OCI-LY7 (cell line): Measurements from ENCODE around the gene NALCN. TPM values are rescaled to one million over a fixed set of nuclear protein-coding genes. Genes with fewer than 3 reads are reported as not detected.

Experiments used
- BruUV-seq: library from RNA; stranded (reverse); fragments of 400-500 nt; replicated peaks from 2 replicates; lab custom pipeline; 2021; lab: Mats Ljungman, UMichigan
- CTCF ChIA-PET: fragments of 300-600 bp; sonication (Branson Sonifier 250); formaldehyde crosslinking; loops from one replicate; lab custom pipeline; 2022; ENCODE audit warnings: antibody characterized with exemption; ENCODE audit not compliant: unreplicated experiment; lab: Charles Lee
- POLR2A ChIA-PET: fragments of 300-600 bp; sonication (Branson Sonifier 250); formaldehyde crosslinking; loops from one replicate; lab custom pipeline; 2022; ENCODE audit warnings: antibody characterized with exemption; lab: Charles Lee
- DNase-seq: peaks from one replicate; pipeline ENCODE4 v3.0.0-alpha.2; 2015; ENCODE audit warnings: low spot score
- H2AFZ ChIP-seq: fragments of 200-600 bp; sonication (generic), shearing (Covaris generic); 2 replicates; pipeline ENCODE4 v1.6.1; 2014; ENCODE audit warnings: mild to moderate bottlenecking, antibody characterized with exemption, low read length, moderate library complexity
- H3K27ac ChIP-seq: fragments of 200-600 bp; sonication (generic); 2 replicates; pipeline ENCODE4 v1.5.1; 2014; ENCODE audit warnings: mixed run types, low read depth, mild to moderate bottlenecking, moderate library complexity, low read length, inconsistent platforms; ENCODE audit not compliant: poor library complexity, severe bottlenecking
- H3K36me3 ChIP-seq: fragments of 200-600 bp; sonication (generic); 2 replicates; pipeline ENCODE4 v1.6.1; 2014; ENCODE audit warnings: mild to moderate bottlenecking, antibody characterized with exemption, low read length, moderate library complexity, mixed read lengths; ENCODE audit not compliant: insufficient read depth
- H3K4me1 ChIP-seq: fragments of 200-600 bp; sonication (generic); 2 replicates; pipeline ENCODE4 v1.5.1; 2014; ENCODE audit warnings: mild to moderate bottlenecking, low read length; ENCODE audit not compliant: insufficient read depth, poor library complexity, severe bottlenecking
- H3K4me2 ChIP-seq: fragments of 200-600 bp; sonication (generic); 2 replicates; pipeline ENCODE4 v1.6.1; 2014; ENCODE audit warnings: mild to moderate bottlenecking, low read length
- H3K4me3 ChIP-seq: fragments of 200-600 bp; sonication (generic); 2 replicates; pipeline ENCODE4 v1.5.1; 2014; ENCODE audit warnings: mild to moderate bottlenecking, low read depth, low read length; ENCODE audit not compliant: poor library complexity, severe bottlenecking
- H3K79me2 ChIP-seq: fragments of 200-600 bp; sonication (generic); 2 replicates; pipeline ENCODE4 v1.6.1; 2016; ENCODE audit warnings: low read depth, mild to moderate bottlenecking, low read length, moderate library complexity, mixed read lengths; ENCODE audit not compliant: insufficient read depth
- H3K9me2 ChIP-seq: fragments of 200-600 bp; sonication (generic); 2 replicates; pipeline ENCODE4 v1.6.1; 2016; ENCODE audit warnings: mild to moderate bottlenecking, low read length, mixed read lengths; ENCODE audit not compliant: insufficient read depth
- H3K9me3 ChIP-seq: fragments of 200-600 bp; sonication (generic); 2 replicates; pipeline ENCODE4 v1.6.1; 2014; ENCODE audit warnings: mild to moderate bottlenecking, mixed run types, low read length, mixed read lengths
- H4K20me1 ChIP-seq: fragments of 200-600 bp; sonication (generic); 2 replicates; pipeline ENCODE4 v1.6.1; 2014; ENCODE audit warnings: mild to moderate bottlenecking, antibody characterized with exemption, low read length, moderate library complexity, mixed read lengths; ENCODE audit not compliant: insufficient read depth
- CTCF ChIP-seq: fragments of 200-600 bp; sonication (generic); conservative IDR thresholded peaks from 2 replicates; pipeline ENCODE4 v1.5.1; 2014; ENCODE audit warnings: mild to moderate bottlenecking, antibody characterized with exemption, low read length, moderate library complexity, mixed read lengths
- EZH2phosphoT487 ChIP-seq: fragments of 200-600 bp; sonication (generic); IDR thresholded peaks from 2 replicates; pipeline ENCODE4 v1.6.1; 2018; ENCODE audit warnings: low read depth, borderline replicate concordance, mild to moderate bottlenecking, mixed run types, antibody characterized with exemption, low read length, moderate library complexity, mixed read lengths
- intact Hi-C: fragments of 100-400 bp; cut with micrococcal nuclease; formaldehyde crosslinking; loops from one replicate; pipeline ENCODE4 v1.10.0; 2022; ENCODE audit not compliant: unreplicated experiment
- total RNA-seq, 2 experiments: library from RNA; depleted of rRNA in 1 of 2; stranded (reverse); fragments of >200 nt in 1 of 2; shearing (Covaris generic) in 1 of 2; gene quantifications; 2 replicates each; pipeline ENCODE4 v1.2.3, GENCODE V29; 2014 to 2022

Gene NALCN
- total RNA-seq, 2 experiments from 2014 or later, result not detected

GRCh38 chr13:101450749-101451130 lies 34.4 kb upstream of the NALCN start:
- no peaks in the 10 kb centered on the region for H3K36me3 ChIP-seq
- H3K4me2 ChIP-seq, result no peak overlapping the region
- H2AFZ ChIP-seq, result no peak overlapping the region
- intact Hi-C loops, result no loop called here
- no peak overlapping the region for H3K4me3 ChIP-seq
- no peaks in the 10 kb centered on the region for H3K79me2 ChIP-seq
- H3K4me1 ChIP-seq, result no peaks in the 10 kb centered on the region
- no TSS peak for BruUV-seq
- no peaks in the 10 kb centered on the region for H3K9me3 ChIP-seq
- H3K9me2 ChIP-seq, result no peaks in the 10 kb centered on the region
- DNase-seq, result no peak
- POLR2A ChIA-PET, result interaction anchor here (0.9 kb wide), 1 partner anchor 15 kb away, joined by 3 read pairs; no protein-coding TSS in a partner anchor
- CTCF ChIA-PET, result no interaction called here
- H4K20me1 ChIP-seq, result no peaks in the 10 kb centered on the region
- no peak overlapping the region for H3K27ac ChIP-seq
- TF ChIP-seq CTCF, result no peak
- no peak for TF ChIP-seq EZH2phosphoT487

- ChIA-PET POLR2A (interaction anchor here (0.9 kb wide), 1 partner anchor 15 kb away, joined by 3 read pairs; no protein-coding TSS in a partner anchor), CTCF (no interaction called here)
- TF ChIP-seq CTCF (no peak), EZH2phosphoT487 (no peak)
- H3K4me3 ChIP-seq, result no peak overlapping the region
- no peak overlapping the region for H3K27ac ChIP-seq
- no peaks in the 10 kb centered on the region for H3K79me2 ChIP-seq
- no peaks in the 10 kb centered on the region for H3K4me1 ChIP-seq
- no TSS peak for BruUV-seq
- H3K9me2 ChIP-seq, result no peaks in the 10 kb centered on the region
- H3K4me2 ChIP-seq, result no peak overlapping the region
- H4K20me1 ChIP-seq, result no peaks in the 10 kb centered on the region
- H3K9me3 ChIP-seq, result no peaks in the 10 kb centered on the region
- DNase-seq, result no peak
- H3K36me3 ChIP-seq, result no peaks in the 10 kb centered on the region
- intact Hi-C loops, result no loop called here
- no peak overlapping the region for H2AFZ ChIP-seq
Observed at GRCh38 chr13:101449790-101450748, 33.8 kb upstream of the NALCN start.

GRCh38 chr13:101447852-101448251 lies 31.5 kb upstream of the NALCN start:
- CTCF ChIA-PET, result no interaction called here
- DNase-seq, result no peak
- no peak overlapping the region for H3K4me2 ChIP-seq
- no peak overlapping the region for H2AFZ ChIP-seq
- BruUV-seq, result no TSS peak
- no peaks in the 10 kb centered on the region for H3K36me3 ChIP-seq
- H3K4me1 ChIP-seq, result no peaks in the 10 kb centered on the region
- POLR2A ChIA-PET, result no interaction called here
- H3K27ac ChIP-seq, result no peak overlapping the region
- no peaks in the 10 kb centered on the region for H3K9me3 ChIP-seq
- no peaks in the 10 kb centered on the region for H3K79me2 ChIP-seq
- no peaks in the 10 kb centered on the region for H3K9me2 ChIP-seq
- no peaks in the 10 kb centered on the region for H4K20me1 ChIP-seq
- intact Hi-C loops, result no loop called here
- TF ChIP-seq EZH2phosphoT487 (no peak), CTCF (no peak)
- no peak overlapping the region for H3K4me3 ChIP-seq
